ENCODE results near the gene MUC6. TPM values are rescaled to one million over a fixed set of nuclear protein-coding genes. Genes with fewer than 3 reads are reported as not detected.

The MUC6 gene
- total RNA-seq, 4 donors from 2014 or later = not detected

DNA sequence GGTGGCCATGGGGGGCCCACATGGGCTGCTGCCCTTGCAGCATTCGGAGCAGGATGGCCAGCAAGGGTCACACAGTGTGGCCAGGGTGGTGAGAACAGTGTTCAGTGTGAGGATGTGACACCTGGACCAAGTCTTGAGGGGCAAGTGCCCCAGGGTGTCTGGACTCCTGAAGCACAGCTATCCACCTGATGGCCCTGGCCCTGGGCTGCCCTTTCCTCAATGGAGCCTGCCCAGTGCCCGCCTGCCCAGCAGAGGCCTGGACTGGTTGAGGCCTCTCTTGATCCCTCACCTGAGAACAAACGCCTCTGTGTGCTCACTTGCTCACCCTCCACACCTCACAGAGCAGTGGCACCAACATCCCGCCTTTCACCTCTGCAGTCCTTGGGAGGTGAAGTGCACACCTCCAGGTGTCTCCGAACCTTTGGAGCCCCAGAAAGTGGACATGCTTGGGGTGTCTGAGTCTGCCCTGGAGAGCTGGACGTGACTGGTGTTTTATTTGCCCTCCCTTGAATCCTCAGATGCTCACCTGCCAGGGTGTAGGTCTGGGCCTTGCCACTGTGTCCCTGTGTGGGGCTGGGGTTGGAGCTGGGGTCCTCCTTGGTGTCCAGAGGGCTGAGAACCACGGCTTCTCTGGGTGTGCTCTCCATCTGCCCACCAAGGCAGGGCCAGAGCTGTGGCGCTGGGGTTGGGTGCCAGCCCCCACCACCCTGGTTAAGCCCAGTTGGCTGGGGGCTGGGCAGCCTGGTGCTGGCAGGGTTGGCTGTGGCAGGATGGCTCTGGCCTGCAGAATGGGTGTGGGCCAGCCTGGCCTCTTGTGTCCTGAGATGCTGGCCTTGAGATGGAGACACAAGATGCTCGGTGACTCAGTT lies 34.3 kb upstream of the MUC6 start:
- TF ChIP-seq, protein P1, sequence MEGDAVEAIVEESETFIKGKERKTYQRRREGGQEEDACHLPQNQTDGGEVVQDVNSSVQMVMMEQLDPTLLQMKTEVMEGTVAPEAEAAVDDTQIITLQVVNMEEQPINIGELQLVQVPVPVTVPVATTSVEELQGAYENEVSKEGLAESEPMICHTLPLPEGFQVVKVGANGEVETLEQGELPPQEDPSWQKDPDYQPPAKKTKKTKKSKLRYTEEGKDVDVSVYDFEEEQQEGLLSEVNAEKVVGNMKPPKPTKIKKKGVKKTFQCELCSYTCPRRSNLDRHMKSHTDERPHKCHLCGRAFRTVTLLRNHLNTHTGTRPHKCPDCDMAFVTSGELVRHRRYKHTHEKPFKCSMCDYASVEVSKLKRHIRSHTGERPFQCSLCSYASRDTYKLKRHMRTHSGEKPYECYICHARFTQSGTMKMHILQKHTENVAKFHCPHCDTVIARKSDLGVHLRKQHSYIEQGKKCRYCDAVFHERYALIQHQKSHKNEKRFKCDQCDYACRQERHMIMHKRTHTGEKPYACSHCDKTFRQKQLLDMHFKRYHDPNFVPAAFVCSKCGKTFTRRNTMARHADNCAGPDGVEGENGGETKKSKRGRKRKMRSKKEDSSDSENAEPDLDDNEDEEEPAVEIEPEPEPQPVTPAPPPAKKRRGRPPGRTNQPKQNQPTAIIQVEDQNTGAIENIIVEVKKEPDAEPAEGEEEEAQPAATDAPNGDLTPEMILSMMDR (IDR thresholded peaks at IDR 0.05; ENCODE audit: low read depth) = no peak

DNA sequence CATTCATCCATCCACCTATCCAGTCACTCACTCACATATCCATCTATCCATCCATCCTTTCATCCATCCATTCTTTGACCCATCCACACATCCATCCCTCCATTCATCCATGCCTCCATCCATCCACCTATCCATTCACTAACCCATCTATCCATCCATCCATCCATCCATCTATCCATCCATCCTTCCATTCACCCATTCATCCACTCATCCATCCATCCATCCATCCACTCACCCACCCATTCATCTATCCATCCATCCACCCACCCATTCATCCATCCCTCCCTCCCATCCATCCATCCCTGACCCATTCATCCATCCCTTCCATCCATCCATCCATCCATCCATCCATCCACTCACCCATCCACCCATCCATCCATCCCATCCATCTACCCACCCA lies 33.2 kb upstream of the MUC6 start:
- TF ChIP-seq, protein P1 (IDR thresholded peaks at IDR 0.05; ENCODE audit: low read depth) = no peak

DNA sequence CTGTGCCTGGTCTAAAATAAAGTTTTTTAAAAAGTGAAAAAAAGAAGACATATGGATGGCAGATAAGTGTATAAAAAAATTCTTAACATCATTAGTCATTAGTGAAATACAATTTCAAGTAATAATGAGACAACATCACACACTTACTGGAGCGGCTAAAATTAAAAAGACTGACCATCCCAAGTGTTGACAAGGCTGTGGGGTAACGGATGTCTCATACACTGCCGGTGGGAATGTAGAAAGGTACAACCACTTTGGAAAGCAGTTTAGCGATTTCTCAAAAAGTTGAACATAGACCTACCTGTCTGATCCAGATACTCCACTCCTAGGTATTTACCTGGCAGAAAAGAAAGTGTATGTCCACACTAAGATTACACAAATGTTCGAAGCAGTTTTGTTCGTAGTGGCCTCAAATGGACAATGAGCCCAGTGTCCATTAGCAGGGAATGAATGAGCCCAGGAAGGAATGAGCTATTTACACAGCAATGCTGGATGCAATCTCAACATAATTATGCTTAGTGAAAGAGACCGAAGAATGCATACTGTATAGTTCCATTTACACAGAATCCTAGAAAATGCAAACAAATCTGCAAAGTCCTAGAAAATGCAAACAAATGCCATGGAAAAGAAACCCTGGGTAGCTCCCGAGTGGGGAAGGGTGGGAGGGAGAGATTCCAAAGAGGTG lies 31.4 kb upstream of the MUC6 start:
- TF ChIP-seq, protein P1 (IDR thresholded peaks at IDR 0.05; ENCODE audit: low read depth) = no peak

DNA sequence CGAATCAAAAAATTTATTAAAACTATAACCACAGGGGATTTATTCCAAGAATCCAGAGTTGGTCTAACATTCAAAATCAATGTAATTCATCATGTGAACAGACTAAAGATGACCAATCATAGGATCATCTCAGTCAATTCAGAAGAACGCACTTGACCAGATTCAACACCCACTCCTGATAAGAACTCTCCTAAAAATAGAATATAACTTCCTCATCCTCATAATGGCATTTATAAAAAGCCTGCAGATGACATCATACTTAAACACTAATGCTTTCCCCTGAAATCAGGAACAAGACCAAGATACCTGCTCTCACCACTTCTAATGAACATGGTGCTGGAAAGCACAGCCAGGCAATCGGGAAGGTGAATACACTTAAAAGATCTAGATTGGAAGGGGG lies 27.6 kb upstream of the MUC6 start:
- TF ChIP-seq, protein P1 (IDR thresholded peaks at IDR 0.05; ENCODE audit: low read depth) = no peak

DNA sequence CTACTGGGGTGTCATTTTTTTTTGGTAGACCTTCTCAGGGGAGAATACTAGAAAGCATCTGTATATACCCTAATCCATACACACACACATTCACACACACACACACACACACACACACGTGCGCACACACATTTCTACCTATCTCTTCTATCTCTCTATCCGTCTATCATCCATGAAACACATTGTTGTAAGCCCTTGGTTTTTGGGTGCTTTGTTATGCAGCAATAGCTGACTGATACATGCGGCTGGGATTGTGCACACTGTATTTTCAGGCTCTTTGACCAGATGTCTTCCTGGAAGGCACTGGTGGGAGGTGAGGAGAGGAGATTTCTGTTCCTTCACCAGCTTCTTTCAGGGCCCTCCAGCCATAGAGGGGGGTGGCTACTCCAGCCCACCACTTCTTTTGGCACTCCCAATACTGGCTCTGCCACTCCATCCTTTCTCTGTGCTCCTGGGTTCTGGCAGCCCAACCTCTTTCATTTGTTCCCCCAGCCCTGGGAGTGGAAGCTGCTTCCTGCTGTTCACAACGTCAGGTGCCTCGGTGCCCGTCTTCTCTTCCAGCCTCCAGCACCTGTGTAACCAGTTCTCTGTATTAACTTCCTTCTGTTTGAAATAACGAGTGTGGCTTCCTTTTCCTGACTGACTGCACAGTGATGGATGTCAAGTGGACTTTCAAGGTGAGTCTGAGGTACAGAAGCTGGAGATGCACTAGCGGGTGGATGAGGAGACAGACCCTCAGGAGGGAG lies 25.7 kb upstream of the MUC6 start:
- TF ChIP-seq, protein P1 (IDR thresholded peaks at IDR 0.05; ENCODE audit: low read depth) = no peak

DNA sequence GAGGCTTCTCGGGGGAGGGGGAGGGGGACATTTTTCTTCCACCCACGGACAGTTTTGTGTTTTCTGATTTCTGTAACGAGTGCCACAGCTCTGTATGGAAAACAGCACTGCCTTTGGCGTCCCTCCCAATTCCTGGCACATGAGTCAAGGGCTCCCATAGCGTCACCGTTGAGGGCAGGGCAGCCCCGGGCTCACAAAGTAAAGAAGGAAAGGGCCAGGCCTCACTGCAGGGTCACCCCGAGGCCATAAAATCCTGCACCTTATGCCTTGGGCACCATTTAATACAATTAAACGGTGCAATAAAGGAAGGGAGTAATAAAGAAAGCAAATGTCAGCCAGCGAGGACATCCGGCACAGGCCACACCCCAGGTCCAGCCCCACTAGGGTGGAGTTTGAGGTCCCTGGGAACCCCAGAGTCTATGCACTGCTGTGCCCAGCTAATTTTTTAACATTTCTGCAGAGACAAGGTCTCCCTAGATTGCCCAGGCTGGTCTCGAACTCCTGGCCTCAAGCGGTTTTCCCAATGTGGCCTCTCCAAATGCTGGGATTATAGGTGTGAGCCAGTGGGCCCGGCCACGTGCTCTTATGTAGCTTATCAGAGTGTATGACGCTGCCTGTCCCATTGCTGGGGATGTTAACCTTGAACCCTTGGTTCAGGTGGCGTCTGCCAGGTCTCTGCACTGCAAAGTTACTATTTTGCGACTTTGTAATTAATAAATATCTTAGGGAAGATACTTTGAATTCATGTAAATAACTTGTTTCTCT lies 24.5 kb upstream of the MUC6 start:
- TF ChIP-seq, protein P1 (IDR thresholded peaks at IDR 0.05; ENCODE audit: low read depth) = no peak
